Naive B cell (primary cell): ENCODE measurements around the gene TENT5C. TPM values are rescaled to one million over a fixed set of nuclear protein-coding genes. Genes with fewer than 3 reads are reported as not detected.

Experiments
- ATAC-seq, 2 donors: fragments of 150-1000 bp; cut with Tn5 transposase; 2 replicates each; pipeline ENCODE4 v1.10.0; 2021; ENCODE audit warnings: low read depth in 2 of 2, mild to moderate bottlenecking in 2 of 2, moderate library complexity in 2 of 2
- DNase-seq: peaks from one replicate; pipeline ENCODE4 v3.0.0; 2022
- H3K27ac Mint-ChIP-seq, 6 donors: one replicate each; pipeline ENCODE4 v1.8.0; 2020 to 2022; ENCODE audit warnings: mild to moderate bottlenecking in 6 of 6, mixed read lengths in 6 of 6, moderate library complexity in 5 of 6, inconsistent platforms in 2 of 6
- H3K27me3 Mint-ChIP-seq, 3 donors: one replicate each; pipeline ENCODE4 v1.8.0; 2021 to 2022; ENCODE audit warnings: mixed read lengths in 3 of 3, mild to moderate bottlenecking in 1 of 3
- H3K36me3 Mint-ChIP-seq, 2 donors: one replicate each; pipeline ENCODE4 v1.8.0; 2020 to 2022; ENCODE audit warnings: mixed read lengths in 2 of 2, inconsistent platforms in 1 of 2, mild to moderate bottlenecking in 1 of 2
- H3K4me1 Mint-ChIP-seq, 3 donors: one replicate each; pipeline ENCODE4 v1.8.0; 2020 to 2022; ENCODE audit warnings: mixed read lengths in 3 of 3, inconsistent platforms in 1 of 3, mild to moderate bottlenecking in 1 of 3, moderate library complexity in 1 of 3
- H3K4me3 Mint-ChIP-seq, 8 donors: one replicate each; pipeline ENCODE4 v1.8.0; 2020 to 2022; ENCODE audit warnings: mild to moderate bottlenecking in 8 of 8, mixed read lengths in 8 of 8, moderate library complexity in 8 of 8, inconsistent platforms in 2 of 8
- H3K9me3 Mint-ChIP-seq, 7 donors: one replicate each; pipeline ENCODE4 v1.8.0; 2020 to 2022; ENCODE audit warnings: mixed read lengths in 7 of 7, mild to moderate bottlenecking in 5 of 7, inconsistent platforms in 2 of 7, moderate library complexity in 1 of 7
- polyA plus RNA-seq, 6 donors: library from polyadenylated mRNA; unstranded; fragments of 300-500 nt; fragmentation: Illumina TruSeq; gene quantifications; one replicate each; pipeline ENCODE4 v1.2.3, GENCODE V29; 2021; ENCODE audit warnings: low read depth in 6 of 6

Gene TENT5C
- polyA plus RNA-seq, 6 donors from 2014 or later: 55.9 to 92.4 (median 65.2) TPM

GRCh38 chr1:117587499-117588356 lies 18.1 kb upstream of the TENT5C start:
- DNase-seq (no peak), ATAC-seq (no peak)
- Mint-ChIP-seq H3K4me1 (no peaks in the 10 kb centered on the region), H3K27me3 (peaks cover 0 to 16% (median 10%) of the 10 kb centered on the region in 3 donors), H3K36me3 (peaks cover 5 to 6% of the 10 kb centered on the region in 2 donors), H3K27ac (no peak overlapping the region), H3K4me3 (peak overlapping the region in 1 of 8 donors; percentile 37), H3K9me3 (peaks cover 0 to 3% (median 0%) of the 10 kb centered on the region in 7 donors)

- peaks cover 0 to 9% (median 6%) of the 10 kb centered on the region in 3 donors for H3K4me1 Mint-ChIP-seq
- no peak overlapping the region for H3K27ac Mint-ChIP-seq
- no peak overlapping the region for H3K4me3 Mint-ChIP-seq
- peaks cover 0 to 16% (median 10%) of the 10 kb centered on the region in 3 donors for H3K27me3 Mint-ChIP-seq
- peaks cover 0 to 5% of the 10 kb centered on the region in 2 donors for H3K36me3 Mint-ChIP-seq
- no peak for ATAC-seq
- no peak for DNase-seq
- peaks cover 0 to 2% (median 0%) of the 10 kb centered on the region in 7 donors for H3K9me3 Mint-ChIP-seq
These were observed 16.3 kb upstream of the TENT5C start for GRCh38 chr1:117589544-117589943.

- ATAC-seq (no peak), DNase-seq (no peak)
- peaks cover 0 to 13% (median 11%) of the 10 kb centered on the region in 3 donors for H3K4me1 Mint-ChIP-seq
- peak overlapping the region in 1 of 6 donors; percentile 38 for H3K27ac Mint-ChIP-seq
- peaks cover 0 to 2% (median 0%) of the 10 kb centered on the region in 7 donors for H3K9me3 Mint-ChIP-seq
- no peak overlapping the region for H3K4me3 Mint-ChIP-seq
- H3K36me3 Mint-ChIP-seq: peaks cover 0 to 5% of the 10 kb centered on the region in 2 donors
- peaks cover 0 to 16% (median 10%) of the 10 kb centered on the region in 3 donors for H3K27me3 Mint-ChIP-seq
These were observed 15.4 kb upstream of the TENT5C start for GRCh38 chr1:117590273-117590925.

- Mint-ChIP-seq H3K4me1 (peaks cover 6 to 22% (median 19%) of the 10 kb centered on the region in 3 donors), H3K9me3 (peaks cover 0 to 2% (median 0%) of the 10 kb centered on the region in 7 donors), H3K27ac (no peak overlapping the region), H3K4me3 (no peak overlapping the region), H3K27me3 (peaks cover 0 to 16% (median 10%) of the 10 kb centered on the region in 3 donors), H3K36me3 (peaks cover 0 to 5% of the 10 kb centered on the region in 2 donors)
- DNase-seq (no peak), ATAC-seq (no peak)
These were observed 14.6 kb upstream of the TENT5C start for GRCh38 chr1:117591252-117591651.

- Mint-ChIP-seq H3K4me1 (peaks cover 12 to 29% (median 25%) of the 10 kb centered on the region in 3 donors), H3K4me3 (no peak overlapping the region), H3K36me3 (peaks cover 0 to 5% of the 10 kb centered on the region in 2 donors), H3K9me3 (peaks cover 0 to 2% (median 0%) of the 10 kb centered on the region in 7 donors), H3K27ac (peak overlapping the region in 3 of 6 donors; percentile 36 to 52 (median 44)), H3K27me3 (peaks cover 0 to 16% (median 10%) of the 10 kb centered on the region in 3 donors)
- ATAC-seq (no peak), DNase-seq (no peak)
These were observed 13.7 kb upstream of the TENT5C start for GRCh38 chr1:117592155-117592554.

GRCh38 chr1:117594261-117594990 lies 11.4 kb upstream of the TENT5C start:
- DNase-seq (no peak), ATAC-seq (no peak)
- peak overlapping the region in 1 of 8 donors; percentile 15 for H3K4me3 Mint-ChIP-seq
- H3K36me3 Mint-ChIP-seq: no peaks in the 10 kb centered on the region
- H3K9me3 Mint-ChIP-seq: no peaks in the 10 kb centered on the region
- peaks cover 12 to 29% (median 25%) of the 10 kb centered on the region in 3 donors for H3K4me1 Mint-ChIP-seq
- peaks cover 0 to 8% (median 8%) of the 10 kb centered on the region in 3 donors for H3K27me3 Mint-ChIP-seq
- H3K27ac Mint-ChIP-seq: peak overlapping the region in 2 of 6 donors; percentile 44 to 65

- DNase-seq (peak; percentile 72), ATAC-seq (peak; percentile 99 to 100)
- Mint-ChIP-seq H3K36me3 (no peaks in the 10 kb centered on the region), H3K27ac (peak overlapping the region; percentile 57 to 92 (median 84)), H3K4me1 (peaks cover 12 to 29% (median 25%) of the 10 kb centered on the region in 3 donors), H3K4me3 (peak overlapping the region in 1 of 8 donors; percentile 43), H3K27me3 (peaks cover 0 to 8% (median 8%) of the 10 kb centered on the region in 3 donors), H3K9me3 (no peaks in the 10 kb centered on the region)
These were observed 9.7 kb upstream of the TENT5C start for GRCh38 chr1:117596023-117596720.

- H3K9me3 Mint-ChIP-seq: no peaks in the 10 kb centered on the region
- H3K4me3 Mint-ChIP-seq: peak overlapping the region in 1 of 8 donors; percentile 32
- DNase-seq: no peak
- ATAC-seq: no peak
- peaks cover 0 to 8% (median 8%) of the 10 kb centered on the region in 3 donors for H3K27me3 Mint-ChIP-seq
- H3K4me1 Mint-ChIP-seq: peaks cover 12 to 30% (median 25%) of the 10 kb centered on the region in 3 donors
- no peaks in the 10 kb centered on the region for H3K36me3 Mint-ChIP-seq
- H3K27ac Mint-ChIP-seq: no peak overlapping the region
These were observed 7.4 kb upstream of the TENT5C start for GRCh38 chr1:117598489-117598888.

GRCh38 chr1:117599286-117600221 lies 6.3 kb upstream of the TENT5C start:
- Mint-ChIP-seq H3K27me3 (peaks cover 0 to 8% (median 8%) of the 10 kb centered on the region in 3 donors), H3K27ac (peak overlapping the region in 3 of 6 donors; percentile 41 to 78 (median 44)), H3K9me3 (no peaks in the 10 kb centered on the region), H3K4me3 (peak overlapping the region in 1 of 8 donors; percentile 52), H3K4me1 (peaks cover 14 to 27% (median 25%) of the 10 kb centered on the region in 3 donors), H3K36me3 (no peaks in the 10 kb centered on the region)
- ATAC-seq (no peak), DNase-seq (no peak)

GRCh38 chr1:117600325-117600943 lies 5.4 kb upstream of the TENT5C start:
- H3K36me3 Mint-ChIP-seq: no peaks in the 10 kb centered on the region
- DNase-seq (no peak), ATAC-seq (no peak)
- peak overlapping the region in 1 of 6 donors; percentile 41 for H3K27ac Mint-ChIP-seq
- H3K9me3 Mint-ChIP-seq: no peaks in the 10 kb centered on the region
- peaks cover 0 to 8% (median 8%) of the 10 kb centered on the region in 3 donors for H3K27me3 Mint-ChIP-seq
- peaks cover 19 to 32% (median 28%) of the 10 kb centered on the region in 3 donors for H3K4me1 Mint-ChIP-seq
- peak overlapping the region in 2 of 8 donors; percentile 22 to 29 for H3K4me3 Mint-ChIP-seq

- peaks cover 18 to 26% (median 25%) of the 10 kb centered on the region in 3 donors for H3K4me1 Mint-ChIP-seq
- DNase-seq: no peak
- peaks cover 0 to 8% (median 8%) of the 10 kb centered on the region in 3 donors for H3K27me3 Mint-ChIP-seq
- H3K27ac Mint-ChIP-seq: no peak overlapping the region
- H3K36me3 Mint-ChIP-seq: no peaks in the 10 kb centered on the region
- H3K4me3 Mint-ChIP-seq: no peak overlapping the region
- H3K9me3 Mint-ChIP-seq: no peaks in the 10 kb centered on the region
- ATAC-seq: no peak
These were observed 4.9 kb upstream of the TENT5C start for GRCh38 chr1:117600966-117601365.
